Choroid plexus epithelial cell (primary cell): ENCODE results near the gene RPS6KA2.

Source experiments
- DNase-seq: peaks from one replicate; pipeline ENCODE4 v3.0.0-alpha.2; 2010; ENCODE audit warnings: low read depth
- H3K4me3 ChIP-seq: 2 replicates; pipeline ENCODE4 v1.5.1; 2011; ENCODE audit warnings: low read depth, mild to moderate bottlenecking, control low read depth, low read length, moderate library complexity
- TF ChIP-seq, protein P1 (sequence below): conservative IDR thresholded peaks from 2 replicates; pipeline ENCODE4 v1.5.1; 2011; ENCODE audit warnings: low read depth, mild to moderate bottlenecking, control low read depth, inconsistent platforms, low read length, moderate library complexity

The RPS6KA2 gene

DNA sequence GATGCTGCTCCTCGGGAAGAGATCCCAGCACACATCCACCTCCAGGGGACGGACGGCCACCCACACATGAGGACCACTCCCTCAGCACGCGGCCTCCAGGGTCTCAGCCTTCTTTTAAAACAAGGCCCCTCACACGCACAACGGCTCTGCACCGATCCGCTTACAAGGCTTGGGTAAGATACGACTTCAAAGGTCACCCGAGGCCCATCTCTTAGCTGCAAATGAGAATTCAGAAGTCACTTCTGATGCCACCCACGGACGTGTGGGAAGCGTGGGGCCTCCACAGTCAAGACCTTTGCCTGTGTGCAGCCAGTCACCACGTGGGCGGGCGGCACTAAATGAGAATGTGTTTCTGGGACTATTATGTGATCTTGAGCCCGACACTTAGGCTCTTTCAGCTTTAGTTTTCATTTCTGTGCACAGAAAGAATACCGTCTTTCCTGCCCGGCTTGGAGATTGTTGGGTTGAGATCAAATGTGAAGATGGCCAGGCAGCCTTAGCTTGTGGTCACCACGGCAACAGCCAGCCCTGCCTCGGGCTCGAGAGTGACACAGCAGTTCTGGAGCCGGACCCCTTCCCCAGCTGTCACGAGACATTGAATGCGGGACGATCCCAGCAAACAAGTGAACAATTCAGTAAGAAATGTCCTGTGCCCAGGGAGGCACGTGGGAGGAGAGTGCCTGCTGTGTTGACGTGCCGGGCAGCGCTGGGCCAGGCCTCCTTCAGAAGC, 132.1 kb downstream of the RPS6KA2 start:
- no peak for DNase-seq
- TF ChIP-seq, protein P1, sequence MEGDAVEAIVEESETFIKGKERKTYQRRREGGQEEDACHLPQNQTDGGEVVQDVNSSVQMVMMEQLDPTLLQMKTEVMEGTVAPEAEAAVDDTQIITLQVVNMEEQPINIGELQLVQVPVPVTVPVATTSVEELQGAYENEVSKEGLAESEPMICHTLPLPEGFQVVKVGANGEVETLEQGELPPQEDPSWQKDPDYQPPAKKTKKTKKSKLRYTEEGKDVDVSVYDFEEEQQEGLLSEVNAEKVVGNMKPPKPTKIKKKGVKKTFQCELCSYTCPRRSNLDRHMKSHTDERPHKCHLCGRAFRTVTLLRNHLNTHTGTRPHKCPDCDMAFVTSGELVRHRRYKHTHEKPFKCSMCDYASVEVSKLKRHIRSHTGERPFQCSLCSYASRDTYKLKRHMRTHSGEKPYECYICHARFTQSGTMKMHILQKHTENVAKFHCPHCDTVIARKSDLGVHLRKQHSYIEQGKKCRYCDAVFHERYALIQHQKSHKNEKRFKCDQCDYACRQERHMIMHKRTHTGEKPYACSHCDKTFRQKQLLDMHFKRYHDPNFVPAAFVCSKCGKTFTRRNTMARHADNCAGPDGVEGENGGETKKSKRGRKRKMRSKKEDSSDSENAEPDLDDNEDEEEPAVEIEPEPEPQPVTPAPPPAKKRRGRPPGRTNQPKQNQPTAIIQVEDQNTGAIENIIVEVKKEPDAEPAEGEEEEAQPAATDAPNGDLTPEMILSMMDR, result no peak
- H3K4me3 ChIP-seq, result no peak overlapping the region

DNA sequence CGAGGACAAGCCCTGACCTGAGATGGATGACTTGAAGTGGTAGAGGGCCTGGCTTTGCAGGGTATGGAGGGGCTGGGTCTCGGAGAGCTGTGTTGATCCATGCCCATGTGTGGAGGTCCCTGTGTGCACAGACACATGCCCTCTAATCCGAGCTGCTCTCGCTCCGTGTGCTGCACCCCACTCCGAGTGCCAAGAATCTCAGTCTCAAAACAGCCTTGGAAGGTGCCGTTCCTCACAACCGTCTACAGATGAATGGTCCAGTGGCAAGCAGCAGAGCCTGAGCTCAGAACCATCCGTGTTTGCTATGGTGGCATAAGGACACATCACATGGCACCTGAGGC, 133.0 kb downstream of the RPS6KA2 start:
- TF ChIP-seq, protein P1, result no peak
- no peak for DNase-seq
- H3K4me3 ChIP-seq, result no peak overlapping the region

DNA sequence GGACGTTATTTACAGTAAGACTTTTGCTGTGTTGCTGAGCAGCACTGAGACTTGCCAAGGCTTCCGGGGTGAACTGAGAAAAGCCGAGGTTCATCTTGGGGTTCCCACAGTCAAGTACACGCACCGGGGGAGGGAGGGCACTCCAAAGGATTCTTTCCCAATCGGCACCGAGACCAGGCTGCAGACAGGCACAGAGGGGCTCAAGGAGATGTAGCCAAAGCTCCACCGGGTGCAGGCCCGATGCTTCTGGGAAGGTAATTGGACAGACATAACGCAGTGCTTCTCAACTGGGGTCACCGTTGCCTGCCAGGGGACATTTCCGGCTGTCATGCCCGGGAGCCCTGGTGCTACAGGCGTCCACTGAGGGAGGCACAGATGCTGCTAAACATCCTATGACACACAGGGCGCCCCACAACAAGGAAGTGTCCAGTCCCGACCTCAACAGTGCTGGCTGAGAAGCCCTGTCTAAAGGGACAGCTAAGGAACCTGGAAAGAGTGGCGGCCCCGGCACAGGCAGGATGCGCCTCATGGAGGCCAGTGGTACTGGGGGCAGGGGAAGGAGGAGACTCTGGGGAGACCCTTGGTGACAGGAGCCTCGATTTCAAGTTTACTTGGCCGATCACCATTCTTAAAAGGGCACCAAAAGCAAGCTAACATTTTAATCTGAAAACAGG, 133.5 kb downstream of the RPS6KA2 start:
- DNase-seq, result no peak
- H3K4me3 ChIP-seq, result no peak overlapping the region
- TF ChIP-seq, protein P1, result no peak

DNA sequence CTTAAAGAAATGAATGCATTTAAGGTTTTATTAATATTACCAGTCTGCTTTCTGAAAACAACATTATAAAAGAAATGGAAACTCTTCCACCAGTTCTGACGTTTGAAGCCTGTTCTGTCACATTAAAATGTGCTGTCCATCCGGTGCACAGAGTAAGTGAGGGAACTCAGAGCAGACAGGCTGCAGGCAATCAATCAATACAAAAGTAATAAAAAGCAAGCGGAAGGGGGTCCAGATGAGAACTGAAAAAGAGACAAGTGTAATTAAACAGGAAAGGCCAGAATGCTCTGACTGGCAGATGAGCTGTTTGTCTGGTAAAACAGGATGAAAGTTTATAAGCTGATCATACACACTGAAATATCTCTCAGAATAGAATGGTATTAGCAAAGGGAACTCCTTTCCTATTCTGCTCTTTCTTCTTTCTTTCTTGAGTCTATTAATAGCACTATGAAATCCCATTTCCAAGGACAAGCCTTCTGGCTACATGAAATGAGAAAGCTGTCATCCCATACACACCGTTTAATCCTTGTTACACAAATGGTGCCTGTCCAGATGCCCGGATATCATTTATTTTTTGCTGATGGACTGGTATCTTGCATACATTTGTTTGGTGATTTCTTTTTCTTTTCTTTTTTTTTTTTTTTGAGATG, 134.8 kb downstream of the RPS6KA2 start:
- TF ChIP-seq, protein P1, result no peak
- no peak for DNase-seq
- H3K4me3 ChIP-seq, result no peak overlapping the region

DNA sequence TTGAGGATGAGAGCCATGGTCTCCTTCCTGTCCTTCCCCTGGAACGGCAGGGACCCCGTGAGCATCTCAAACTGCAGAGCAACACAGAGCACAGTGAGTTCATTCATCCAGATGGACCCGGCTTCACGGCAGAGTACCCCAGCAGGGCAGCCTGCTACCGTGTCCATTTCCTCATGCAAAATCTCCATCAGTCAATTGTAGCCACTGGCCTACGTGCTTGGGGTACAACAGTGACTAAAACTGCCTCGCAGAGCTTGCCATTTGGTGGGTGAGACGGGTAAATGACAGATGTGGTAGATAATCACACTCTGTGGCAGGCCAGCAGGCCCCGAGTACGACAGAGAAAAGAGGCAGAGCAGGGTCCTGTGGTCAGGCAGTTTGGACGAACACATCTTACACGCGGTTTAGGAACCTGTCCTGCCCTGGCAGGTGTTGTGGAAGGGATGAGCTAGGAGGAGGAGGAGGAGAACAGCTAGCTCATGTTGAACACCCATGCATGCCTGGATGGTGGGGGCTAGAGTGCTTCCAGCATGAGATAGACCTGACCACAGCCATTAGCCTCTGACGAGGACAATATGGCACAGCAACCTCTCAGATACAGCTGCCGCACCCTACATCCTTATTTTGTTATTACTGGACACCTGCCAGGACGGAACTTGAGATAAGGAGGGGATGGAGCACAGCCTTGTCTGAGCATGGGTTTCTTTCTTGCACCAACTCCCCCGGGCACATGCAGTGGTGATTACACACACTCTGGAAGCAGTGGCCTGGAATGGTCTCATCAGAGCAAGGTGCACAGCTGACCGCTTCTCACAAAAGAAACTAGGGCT, 136.2 kb downstream of the RPS6KA2 start:
- peak; percentile 70 for DNase-seq
- H3K4me3 ChIP-seq, result no peak overlapping the region
- TF ChIP-seq, protein P1, result no peak

DNA sequence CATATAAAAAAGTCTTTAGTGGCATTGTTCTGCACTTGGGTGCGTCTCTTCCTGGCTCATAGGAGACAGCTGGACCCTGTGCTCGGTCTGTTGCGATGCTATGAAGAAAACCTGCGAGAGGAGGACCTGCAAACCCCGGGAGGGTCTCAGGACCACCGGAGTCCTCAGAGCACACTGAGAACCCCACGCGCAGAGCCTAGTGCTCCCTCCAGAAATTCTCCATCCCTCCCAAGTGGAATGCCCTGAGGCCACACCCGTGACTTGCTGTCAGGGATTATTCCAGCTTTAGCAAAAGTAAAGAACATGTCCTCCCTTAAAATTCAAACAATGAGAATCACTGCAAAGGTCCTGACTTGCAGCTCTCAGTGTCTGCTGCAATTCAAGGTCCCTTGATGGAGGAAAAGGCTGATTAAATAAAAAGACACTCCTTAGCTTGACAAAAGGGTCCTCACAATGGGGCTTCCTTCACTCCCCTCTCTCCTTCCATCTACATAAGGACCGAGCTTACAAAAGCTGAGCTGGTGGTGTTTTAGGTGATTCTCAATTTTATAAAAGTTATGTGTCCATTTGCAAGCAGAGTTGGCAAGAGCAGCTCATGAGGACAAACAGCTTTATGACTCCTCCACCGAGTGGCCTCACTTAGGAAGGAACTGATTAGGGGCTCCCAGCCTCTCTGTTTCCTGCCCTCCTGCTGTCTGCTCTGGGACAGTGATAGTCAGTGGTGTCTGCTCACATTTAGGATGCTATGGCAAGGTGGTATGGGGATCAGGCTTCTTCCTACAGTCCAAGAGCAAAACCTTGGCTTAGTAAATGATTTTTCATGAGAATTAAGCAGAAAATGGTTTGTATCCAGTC, 137.5 kb downstream of the RPS6KA2 start:
- no peak for DNase-seq
- no peak overlapping the region for H3K4me3 ChIP-seq
- TF ChIP-seq, protein P1, result no peak
